Right ventricle myocardium superior (tissue), 1 donor: ENCODE measurements around the gene BMP2K. TPM values are rescaled to one million over a fixed set of nuclear protein-coding genes. Genes with fewer than 3 reads are reported as not detected.

Source experiments
- ATAC-seq: fragments of 200-7000 bp; cut with Tn5 transposase; one replicate; pipeline ENCODE4 v1.9.1; 2020; ENCODE audit warnings: mild to moderate bottlenecking; ENCODE audit not compliant: poor library complexity
- DNase-seq: peaks from one replicate; pipeline ENCODE4 v3.0.0-alpha.2; 2020
- intact Hi-C: fragments of 100-400 bp; cut with DNase I; formaldehyde crosslinking; loops from one replicate; pipeline ENCODE4 v1.11.2; 2022
- total RNA-seq: library from RNA; stranded (reverse); fragmentation: NEBNext Ultra II Directional; extraction: Animal tissue kit (Norgen Biotek cat#: 25700); gene quantifications from one replicate; pipeline ENCODE4 v1.2.1, GENCODE V29; 2021
- donor health status: DM: no; HTN: yes; CAD: no; lungs with severe emphysema.

BMP2K gene
- total RNA-seq, 1 donor from 2014 or later: 25.1 TPM

DNA sequence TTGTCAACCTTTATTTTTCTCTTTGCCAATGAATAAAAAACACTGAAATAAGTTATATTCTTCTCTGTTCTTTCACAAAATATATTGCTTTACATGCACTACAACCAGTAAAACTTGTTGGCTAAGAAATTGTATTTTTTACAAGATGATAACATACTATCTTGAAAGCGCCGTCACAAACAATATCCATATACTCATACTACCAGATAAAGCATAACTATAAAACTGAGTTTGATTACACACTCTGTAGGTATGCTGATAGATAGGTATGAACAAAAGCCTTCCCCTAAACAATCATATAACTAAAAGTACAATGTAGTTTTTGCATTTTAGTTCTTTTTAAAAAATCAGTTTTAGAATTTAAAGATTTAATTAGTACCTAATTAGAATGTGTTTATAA lies 13.6 kb upstream of the BMP2K start:
- intact Hi-C loops: no loop called here
- ATAC-seq: no peak
- DNase-seq: no peak

DNA sequence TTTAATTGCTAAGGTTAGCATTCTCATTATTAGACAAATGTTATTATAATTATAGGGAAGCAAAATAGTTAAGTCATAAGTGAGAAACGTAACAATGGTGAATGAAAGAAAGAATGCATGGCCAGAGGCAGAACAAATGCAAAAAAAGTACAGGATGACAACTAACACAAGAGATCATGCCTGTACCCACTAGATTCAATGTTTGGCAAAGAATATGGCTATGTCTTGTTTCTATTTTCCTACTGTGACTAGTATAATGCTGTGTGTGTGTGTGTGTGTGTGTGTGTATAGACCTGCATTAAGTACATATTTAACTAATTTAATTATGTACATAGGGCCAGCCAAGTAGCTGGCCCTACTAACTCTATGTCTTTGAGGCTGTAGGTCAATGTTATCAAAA lies 12.9 kb upstream of the BMP2K start:
- intact Hi-C loops: no loop called here
- DNase-seq (no peak), ATAC-seq (no peak)

DNA sequence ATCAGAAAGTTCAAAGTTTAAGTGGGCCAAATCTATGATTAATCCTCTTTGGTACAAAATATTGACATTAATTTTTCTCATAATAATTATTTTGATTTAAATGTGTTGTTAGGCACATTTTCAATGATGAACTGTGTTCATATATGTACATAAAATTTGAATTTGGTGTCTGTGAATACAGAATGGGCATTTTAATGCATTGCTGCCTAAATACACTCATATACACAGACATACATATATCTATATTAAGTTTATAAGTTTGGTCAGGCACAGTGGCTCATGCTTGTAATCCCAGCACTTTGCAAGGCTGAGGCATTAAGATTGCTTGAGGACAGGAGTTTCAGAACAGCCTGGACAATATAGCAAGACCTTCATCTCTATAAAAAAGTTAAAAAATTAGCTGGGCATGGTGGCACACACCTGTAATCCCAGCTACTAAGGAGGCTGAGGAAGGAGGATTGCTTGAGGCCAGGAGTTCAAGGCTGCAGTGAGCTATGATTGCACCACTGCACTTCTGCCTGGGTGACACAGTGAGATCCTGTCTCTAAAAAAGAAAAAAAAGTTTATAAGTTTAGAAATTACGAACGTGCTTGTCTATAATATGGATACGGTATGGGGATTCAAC lies 12.3 kb upstream of the BMP2K start:
- DNase-seq (no peak), ATAC-seq (no peak)
- intact Hi-C loops: no loop called here

DNA sequence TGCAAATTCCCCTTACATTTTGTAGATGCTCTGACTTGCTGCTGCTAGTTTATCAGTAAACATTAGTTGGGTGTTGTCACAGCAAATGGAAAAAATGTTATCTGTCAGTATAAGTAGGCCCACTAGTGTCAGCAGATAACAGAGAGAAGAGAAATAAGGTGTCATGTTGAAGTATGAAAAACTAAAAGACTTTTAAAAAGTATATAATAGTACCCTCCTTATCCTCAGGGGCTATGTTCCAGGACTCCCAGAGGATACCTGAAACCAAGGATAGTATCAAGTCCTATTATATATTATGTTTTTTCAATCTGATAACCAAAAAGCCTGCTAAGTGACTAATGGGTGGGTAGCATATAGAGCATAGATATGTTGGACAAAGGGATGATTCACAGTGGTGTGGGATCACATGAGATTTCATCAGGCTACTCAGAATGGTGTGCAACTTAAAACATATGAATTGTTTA lies 11.6 kb upstream of the BMP2K start:
- DNase-seq (no peak), ATAC-seq (no peak)
- intact Hi-C loops: no loop called here

DNA sequence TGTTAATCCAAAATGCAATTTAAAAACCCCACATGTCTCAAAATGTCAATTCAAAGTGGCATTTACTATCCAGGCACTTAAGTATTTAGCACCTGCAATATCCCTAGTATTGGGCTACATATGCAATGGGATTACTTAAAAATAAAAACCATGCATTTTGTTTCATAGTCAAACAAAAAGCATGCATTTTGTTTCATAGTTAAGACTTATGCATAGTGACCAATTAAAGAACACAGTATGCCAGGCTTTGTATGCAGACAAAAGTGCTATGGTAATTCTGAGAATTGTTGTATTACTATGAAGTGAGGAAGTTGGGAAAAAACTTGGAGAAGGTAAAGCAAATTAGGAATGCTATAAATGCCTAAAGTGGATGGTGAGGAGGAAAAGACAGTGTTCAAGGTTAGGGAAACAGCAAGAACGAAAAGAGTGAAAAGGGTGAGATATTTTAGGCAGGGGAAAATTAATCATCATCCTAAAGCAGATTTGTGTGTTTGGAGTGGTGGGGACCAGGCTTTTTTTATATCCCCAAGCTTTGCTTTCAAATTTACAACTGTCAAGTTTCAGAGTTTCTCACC lies 10.6 kb upstream of the BMP2K start:
- DNase-seq (no peak), ATAC-seq (no peak)
- intact Hi-C loops: no loop called here

DNA sequence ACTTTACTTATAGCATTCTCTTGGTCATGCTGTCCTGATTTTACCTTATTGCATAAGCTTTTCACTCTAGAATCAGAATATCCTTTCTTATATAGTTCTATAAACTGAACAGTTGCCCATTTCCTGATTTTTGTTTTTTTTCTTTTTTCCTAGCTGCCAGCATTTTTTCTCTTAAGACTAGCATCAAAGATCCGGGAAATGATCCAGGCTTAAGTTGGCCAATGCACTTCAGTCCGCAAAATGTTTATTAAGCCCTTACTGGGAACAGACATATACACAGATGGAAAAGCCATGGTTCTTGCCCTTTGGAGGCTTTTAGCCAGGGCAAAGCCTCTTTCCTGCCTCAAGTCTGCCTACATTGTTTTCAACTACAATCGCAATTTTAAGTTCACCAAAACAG lies 10.1 kb upstream of the BMP2K start:
- intact Hi-C loops: no loop called here

DNA sequence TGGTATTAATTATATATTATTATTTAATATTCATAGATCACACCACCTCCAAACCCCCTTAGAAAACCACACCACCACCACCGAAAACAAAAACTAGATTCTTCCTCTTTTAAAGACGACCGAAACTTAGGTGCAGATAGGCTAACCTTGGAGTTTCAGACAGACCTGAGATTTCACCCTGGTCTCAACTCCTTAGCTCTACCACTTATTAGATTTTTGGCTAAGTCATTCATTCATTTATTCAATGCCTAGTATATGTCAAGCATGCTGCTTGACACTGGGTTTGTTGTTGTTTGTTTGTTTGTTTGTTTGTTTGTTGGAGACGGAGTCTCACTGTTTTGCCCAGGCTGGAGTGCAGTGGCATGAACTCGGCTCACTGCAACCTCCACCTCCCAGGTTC lies 9.5 kb upstream of the BMP2K start:
- no peak for DNase-seq
- intact Hi-C loops: no loop called here
- ATAC-seq: no peak

More for the DNA sequence above, 10.1 kb upstream of the BMP2K start:
- no peak for DNase-seq
- no peak for ATAC-seq

DNA sequence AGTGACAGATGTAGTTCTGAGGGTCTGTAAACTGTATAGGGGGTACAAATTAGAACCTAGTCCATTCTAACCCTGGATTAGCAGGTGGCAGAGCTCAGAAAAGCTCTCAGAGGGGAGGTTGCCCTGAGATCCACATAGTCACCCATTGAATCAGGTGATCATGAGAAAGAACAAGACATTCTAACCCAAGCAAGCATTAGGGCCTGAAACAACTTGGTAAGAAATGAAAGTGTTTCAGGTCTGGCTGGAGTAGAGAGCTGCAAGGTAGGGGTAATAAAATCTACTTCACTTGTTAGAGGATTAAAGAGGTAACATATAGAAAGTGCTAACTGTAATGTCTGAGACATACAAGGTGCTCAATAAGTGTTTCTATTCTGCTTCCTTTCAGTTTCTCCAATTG lies 8.8 kb upstream of the BMP2K start:
- intact Hi-C loops: no loop called here
- DNase-seq (no peak), ATAC-seq (no peak)

DNA sequence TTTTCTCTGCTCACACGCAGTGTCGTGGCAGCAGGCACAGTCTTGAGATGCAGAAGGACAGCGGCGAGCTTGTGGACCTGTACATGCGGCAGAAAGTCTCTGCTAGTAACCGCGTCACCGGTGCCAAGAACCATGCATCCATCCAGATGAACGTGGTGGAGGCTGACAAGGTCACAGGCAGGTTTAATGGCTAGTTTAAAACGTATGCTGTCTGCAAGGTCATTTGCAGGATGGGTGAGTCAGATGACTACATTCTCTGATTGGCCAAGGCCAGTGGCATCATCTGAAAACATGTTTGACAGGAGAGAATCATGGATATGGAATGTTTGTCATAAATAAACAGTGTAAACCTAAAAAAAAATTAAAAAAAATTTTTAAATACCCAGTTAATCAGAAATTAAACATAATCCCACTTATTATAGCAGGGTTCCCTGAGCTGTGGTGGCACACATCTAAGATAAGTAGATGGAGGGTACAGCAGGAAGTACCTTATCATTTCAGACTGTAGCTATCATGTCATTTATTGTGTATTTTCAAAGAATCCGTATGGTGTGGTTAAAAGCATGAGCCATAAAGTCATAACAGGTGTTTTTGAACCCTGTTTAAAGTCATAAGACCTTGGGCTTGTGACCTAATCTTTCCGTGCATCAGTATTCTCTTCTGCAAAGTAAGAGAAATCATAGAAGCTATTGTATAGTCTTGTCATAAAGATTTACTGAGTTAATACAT lies 7.5 kb upstream of the BMP2K start:
- peak; percentile 30 for ATAC-seq
- DNase-seq: no peak
- intact Hi-C loops: no loop called here

DNA sequence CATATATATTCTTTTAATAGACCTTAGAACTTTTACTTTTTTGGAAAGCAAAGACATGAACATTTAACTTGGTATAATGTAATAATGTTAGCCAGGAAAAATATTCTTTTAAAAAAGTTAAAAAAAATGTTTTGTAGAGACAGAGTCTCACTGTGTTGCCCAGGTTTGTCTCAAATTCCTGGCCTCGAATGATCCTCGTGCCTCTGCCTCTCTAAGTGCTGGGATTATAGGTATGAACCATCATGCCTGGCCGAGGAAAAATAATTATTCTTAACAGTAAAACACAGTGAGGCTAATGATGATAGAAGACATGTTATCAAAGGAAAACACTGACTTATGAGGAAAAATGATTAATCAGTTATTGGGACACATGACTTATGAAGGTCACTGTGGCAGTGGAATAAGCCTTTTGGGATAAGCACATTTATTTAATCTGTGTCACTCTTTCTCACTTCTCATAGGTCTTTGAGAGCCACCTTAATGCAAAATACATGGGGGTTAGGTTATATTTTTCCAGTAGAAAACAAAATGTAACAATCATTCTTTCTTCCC lies 6.0 kb upstream of the BMP2K start:
- ATAC-seq (no peak), DNase-seq (no peak)
- intact Hi-C loops: loop anchor here (10.0 kb wide), 1 partner anchor 75 kb away; no protein-coding TSS in a partner anchor

DNA sequence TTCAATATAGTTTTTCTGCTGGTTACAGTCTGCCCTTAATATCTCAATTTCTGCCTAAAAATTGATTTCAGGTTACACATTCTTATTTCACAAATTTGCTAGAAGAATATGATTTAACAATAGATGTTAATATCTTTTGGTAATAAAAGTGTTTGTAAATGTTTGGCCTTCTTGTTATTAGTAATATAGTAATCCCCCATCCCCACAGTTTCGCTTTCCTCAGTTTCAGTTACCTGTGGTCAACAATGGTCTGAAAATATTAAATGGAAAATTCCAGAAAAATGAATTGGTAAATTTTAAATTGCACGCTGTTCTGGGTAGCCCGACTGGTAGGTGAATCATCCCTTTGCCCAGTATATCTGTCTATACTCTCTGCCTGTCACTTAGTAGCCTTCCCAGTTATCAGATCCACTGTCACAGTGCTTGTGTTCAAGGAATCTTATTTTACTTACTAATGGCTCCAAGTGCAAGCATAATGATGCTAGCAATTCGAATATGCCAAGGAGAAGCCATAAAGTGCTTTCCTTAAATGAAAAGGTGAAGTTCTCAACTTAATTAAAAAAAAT lies 3.5 kb upstream of the BMP2K start:
- no peak for ATAC-seq
- intact Hi-C loops: loop anchor here (10.0 kb wide), 1 partner anchor 78 kb away; no protein-coding TSS in a partner anchor
- DNase-seq: no peak

DNA sequence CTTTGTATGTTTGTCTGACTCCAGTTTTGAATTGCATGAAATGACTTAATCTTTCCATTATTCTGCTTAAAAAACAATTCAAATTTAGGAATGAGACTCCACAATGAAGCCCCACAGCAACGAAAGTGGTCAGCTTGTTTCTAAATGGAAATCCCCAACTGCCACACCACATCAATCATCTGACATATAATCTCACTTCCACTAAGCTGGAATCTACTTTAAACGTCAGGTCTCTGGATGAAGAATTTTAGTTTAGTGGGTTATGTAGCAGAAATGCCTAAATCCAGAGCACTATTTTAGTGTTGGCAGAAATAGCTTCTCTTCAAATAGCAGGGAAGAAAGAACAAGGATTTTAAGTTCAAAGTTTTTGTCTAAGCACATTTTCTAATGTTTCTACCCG lies 1.7 kb upstream of the BMP2K start:
- ATAC-seq: no peak
- intact Hi-C loops: loop anchor here (10.0 kb wide), 1 partner anchor 80 kb away; no protein-coding TSS in a partner anchor
- no peak for DNase-seq

DNA sequence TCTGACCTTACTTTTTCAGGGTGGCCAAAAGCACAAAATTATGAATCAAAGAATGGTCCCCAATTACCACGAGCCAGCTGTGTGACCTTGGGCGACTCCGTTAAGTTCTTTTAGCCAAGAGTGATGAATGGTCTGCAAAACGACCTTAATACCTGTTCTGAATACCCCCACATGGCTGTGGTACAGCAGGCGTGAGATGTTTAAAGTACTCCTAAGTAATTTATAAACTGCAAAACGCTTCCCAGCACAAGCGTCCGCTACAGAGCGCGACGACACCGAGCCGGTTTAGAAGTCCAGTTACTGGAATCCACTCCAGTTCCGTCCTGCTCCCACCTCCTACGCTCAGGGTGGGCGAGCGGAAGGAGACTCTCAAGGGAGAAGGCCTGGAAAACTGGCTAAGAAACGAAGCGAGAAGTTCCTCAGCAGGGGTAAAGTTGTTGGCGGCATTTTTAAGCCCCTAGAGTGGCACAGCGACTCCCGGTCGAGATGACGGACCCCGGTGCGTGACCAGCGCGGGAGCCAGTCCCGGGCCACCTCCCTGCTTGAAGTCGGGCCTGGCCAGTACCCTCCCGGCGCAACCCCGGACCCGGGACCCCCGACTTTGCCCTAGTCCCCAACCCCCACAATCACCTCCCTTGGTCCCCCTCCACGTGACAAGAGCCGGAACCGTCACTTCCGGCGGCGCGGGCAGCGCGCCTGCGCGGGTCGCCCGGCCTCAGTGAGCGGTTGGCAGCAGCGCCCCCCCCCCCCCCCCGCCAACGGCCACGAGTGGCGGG lies 659 bp upstream of the BMP2K start:
- ATAC-seq: peak; percentile 94
- DNase-seq: peak; percentile 93
- intact Hi-C loops: loop anchor here (2.0 to 10.0 kb wide), 3 partner anchors 81 to 163 kb away; no protein-coding TSS in a partner anchor

DNA sequence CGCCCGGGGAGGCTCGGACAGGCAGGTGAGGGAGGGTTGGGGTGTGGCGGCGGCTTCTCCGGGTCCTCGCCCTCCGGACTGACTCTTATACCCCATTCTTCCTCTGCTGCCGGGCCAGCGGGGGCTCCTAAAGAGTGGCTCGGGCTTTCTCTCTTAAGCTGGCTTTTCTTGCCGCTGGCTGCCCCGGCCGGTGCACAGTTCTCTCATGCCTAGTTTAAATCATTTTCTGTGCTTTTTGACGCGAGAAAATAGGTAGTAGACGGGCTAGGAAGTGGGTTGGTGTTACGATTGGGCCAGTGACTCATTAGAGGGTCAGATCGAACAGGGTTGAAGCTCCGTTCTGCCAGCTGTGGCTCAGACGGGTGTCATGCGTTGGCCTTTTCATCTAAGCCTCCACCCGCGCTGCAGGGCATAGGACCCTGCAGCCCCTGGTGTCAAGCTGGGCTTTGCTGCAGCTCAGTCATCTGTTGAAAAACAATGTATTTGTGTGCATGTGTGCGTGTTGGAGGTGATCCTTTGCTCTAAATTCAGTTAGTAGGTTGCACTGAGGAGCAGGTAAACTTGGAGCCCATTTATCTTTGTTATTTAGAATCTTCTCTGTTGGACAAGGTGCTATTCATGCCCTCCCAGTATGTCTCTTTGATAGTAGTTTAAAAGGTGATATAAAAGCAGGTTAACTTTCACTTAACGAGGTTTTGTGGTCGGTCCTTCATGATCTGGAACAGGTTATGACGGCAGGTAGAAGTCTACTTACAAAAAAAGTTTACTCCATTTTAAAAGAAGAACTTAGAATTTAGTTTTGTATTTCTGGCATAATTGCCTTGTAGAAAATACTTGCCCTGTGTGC lies 802 bp downstream of the BMP2K start:
- peak; percentile 65 for DNase-seq
- ATAC-seq: peak; percentile 11
- intact Hi-C loops: loop anchor here (2.0 to 10.0 kb wide), 3 partner anchors 82 to 165 kb away; no protein-coding TSS in a partner anchor

DNA sequence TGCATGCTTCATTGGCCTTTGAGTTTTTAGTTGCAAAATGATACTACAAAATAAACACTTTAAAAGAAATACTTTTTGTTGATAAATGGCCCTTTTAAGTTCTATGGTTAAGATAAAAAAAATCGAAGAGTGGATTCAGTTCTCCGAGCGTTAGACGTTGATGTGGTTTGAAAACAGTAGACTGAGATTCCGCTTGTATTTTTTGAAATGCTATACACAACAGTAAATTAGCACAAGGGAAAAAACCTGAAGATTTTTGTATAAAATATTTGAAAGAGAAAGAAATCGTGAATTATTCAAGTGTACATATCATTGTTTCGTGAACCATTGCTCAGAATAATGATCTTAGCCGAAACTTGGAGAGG lies 1.4 kb downstream of the BMP2K start:
- DNase-seq: no peak
- ATAC-seq: no peak
- intact Hi-C loops: loop anchor here (2.0 to 10.0 kb wide), 3 partner anchors 83 to 165 kb away; no protein-coding TSS in a partner anchor

DNA sequence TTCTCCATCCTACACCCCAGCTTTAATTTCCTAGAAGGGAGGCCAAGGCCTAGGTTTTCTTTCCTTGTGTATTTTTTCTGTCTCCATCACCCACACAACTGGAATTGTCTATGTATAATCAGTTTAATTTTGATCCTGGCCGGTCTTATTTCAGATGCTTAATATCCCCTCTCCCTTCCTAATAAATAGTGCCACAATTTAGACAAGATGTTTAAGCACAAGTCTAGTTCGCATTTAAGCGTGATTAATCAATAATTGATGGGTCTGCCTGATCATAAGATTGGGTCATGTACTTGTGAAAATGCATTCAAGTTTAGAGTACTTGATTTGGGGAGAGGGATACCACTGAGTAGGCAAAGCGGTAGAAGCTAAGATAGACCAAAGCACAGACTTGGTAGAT lies 2.4 kb downstream of the BMP2K start:
- DNase-seq: no peak
- intact Hi-C loops: loop anchor here (5.0 to 10.0 kb wide), 2 partner anchors 84 to 166 kb away; no protein-coding TSS in a partner anchor
- no peak for ATAC-seq

DNA sequence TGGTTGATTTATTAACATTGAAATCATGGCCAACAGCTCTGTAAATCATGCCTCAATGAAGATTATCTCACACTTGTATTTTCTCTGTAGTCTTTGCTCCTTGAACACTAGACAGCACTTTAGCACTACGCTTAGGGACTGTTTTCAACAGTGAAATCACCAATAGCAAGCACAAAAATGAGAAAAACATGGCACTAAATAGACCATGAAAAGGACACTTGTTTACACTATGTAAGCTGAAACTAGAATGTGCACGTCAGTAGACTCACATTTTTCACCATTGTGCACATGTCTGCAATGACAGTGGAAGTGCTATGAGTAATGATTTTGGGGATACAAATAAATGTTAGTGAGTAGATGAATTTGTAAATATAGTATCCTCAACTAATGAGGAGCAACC lies 3.1 kb downstream of the BMP2K start:
- ATAC-seq (no peak), DNase-seq (no peak)
- intact Hi-C loops: loop anchor here (5.0 to 10.0 kb wide), 2 partner anchors 84 to 167 kb away; no protein-coding TSS in a partner anchor
